Stimulated activated CD4-positive, alpha-beta T cell treated with anti-CD3 and anti-CD28 coated beads, Interleukin-2, amount 100 ng/mL, for 48 hours (primary cell): ENCODE results near the gene E2F8.

Experiments used
- DNase-seq, 2 donors: peaks; one replicate each; pipeline ENCODE4 v3.0.0-alpha.2; 2020

E2F8 gene

DNA sequence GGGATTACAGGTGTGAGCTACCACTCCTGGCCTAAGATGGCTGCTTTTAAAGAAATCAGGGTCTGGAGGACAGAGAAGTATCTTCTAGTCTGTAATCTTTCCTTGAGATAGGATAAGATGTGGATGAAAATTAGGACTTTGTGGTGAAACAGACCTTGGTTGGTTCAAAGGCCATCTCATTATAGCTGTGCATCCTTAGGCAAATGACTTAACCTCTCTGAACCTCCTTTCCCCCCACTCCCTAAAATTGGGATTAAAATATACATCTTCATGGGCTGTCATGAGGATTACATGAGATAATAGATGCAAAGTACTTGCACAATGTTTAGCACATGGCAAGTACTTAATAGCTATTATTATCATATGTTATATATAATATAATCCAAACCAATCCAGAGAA lies 10.8 kb upstream of the E2F8 start:
- no peak for DNase-seq

GRCh38 chr11:19246816-19247215 lies 6.1 kb upstream of the E2F8 start:
- DNase-seq: no peak

DNA sequence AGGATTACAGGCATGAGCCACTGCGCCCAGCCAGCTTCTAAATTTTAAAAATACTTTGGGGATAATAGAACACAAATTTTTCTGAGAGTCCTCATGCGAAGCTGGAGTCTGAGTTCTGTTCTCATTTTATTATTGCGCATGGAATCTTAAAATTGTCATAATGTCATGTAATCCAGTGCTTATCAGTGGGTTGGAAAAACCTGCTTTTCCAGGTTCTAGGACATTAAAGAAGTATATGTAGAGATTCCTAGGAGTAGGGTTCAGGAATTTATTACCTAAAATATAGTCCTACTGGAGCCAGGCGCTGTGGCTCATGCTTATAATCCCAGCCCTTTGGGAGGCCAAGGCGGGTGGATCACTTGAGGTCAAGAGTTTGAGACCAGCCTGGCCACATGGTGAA lies 4.6 kb upstream of the E2F8 start:
- DNase-seq: no peak

DNA sequence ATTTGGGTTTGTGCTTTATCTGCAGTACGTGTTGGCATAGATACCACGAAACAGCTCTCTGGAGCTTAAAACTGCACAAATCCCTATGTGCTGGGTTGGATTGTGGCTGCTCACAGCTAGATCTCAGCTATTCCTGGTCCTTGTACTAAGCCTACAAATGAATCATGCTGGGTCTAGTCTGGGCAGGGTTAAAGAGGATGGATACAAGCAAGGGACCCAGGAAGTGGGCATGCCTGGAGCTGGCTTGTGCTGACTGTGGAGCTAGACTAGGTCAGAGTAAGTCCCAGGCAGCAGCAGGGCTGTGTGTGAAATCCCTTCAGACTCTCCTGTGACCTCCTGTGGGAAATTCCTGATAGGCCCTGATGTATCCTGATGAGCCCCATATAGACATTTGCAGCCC lies 3.9 kb upstream of the E2F8 start:
- DNase-seq: no peak

DNA sequence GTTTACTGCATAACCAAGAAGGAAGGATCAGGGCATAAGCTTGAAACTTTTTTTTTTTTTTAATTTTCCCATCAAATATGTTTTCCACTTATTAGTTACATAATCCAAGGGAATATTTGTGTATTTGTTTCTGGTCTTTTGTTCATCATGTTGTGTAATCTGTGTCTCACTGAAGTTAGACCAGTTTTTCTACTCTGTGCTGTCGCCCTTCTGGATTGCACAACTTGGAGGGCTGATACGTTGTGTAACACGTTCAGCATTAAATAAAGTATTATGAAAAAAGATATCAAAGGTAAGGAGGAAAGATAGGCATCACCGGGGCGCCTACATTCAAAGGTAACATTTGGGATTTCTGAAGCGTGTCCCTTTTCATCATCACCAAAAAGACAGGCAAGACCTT lies 3.3 kb upstream of the E2F8 start:
- DNase-seq: no peak

GRCh38 chr11:19243613-19244012 lies 2.9 kb upstream of the E2F8 start:
- DNase-seq: no peak

DNA sequence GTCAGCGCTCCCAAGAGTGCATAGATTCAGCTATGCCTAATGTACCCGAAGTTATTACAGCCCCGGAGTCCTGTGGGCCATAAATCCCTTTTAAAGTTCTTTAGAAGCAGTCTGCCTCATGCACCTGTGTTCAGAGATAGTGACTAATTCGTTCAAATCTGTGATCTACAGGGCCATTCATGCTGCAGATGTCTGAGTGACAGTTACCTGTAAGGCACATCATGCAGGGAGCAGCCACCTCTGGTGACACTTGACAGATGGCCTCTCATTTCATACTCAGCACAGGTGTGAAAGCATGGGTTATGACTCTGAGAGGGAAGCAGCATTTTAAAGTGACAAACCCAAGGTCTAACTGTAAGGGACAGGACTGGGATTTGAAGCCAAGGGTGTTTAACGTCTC lies 2.4 kb upstream of the E2F8 start:
- no peak for DNase-seq

GRCh38 chr11:19242179-19242932 lies 1.6 kb upstream of the E2F8 start:
- no peak for DNase-seq

DNA sequence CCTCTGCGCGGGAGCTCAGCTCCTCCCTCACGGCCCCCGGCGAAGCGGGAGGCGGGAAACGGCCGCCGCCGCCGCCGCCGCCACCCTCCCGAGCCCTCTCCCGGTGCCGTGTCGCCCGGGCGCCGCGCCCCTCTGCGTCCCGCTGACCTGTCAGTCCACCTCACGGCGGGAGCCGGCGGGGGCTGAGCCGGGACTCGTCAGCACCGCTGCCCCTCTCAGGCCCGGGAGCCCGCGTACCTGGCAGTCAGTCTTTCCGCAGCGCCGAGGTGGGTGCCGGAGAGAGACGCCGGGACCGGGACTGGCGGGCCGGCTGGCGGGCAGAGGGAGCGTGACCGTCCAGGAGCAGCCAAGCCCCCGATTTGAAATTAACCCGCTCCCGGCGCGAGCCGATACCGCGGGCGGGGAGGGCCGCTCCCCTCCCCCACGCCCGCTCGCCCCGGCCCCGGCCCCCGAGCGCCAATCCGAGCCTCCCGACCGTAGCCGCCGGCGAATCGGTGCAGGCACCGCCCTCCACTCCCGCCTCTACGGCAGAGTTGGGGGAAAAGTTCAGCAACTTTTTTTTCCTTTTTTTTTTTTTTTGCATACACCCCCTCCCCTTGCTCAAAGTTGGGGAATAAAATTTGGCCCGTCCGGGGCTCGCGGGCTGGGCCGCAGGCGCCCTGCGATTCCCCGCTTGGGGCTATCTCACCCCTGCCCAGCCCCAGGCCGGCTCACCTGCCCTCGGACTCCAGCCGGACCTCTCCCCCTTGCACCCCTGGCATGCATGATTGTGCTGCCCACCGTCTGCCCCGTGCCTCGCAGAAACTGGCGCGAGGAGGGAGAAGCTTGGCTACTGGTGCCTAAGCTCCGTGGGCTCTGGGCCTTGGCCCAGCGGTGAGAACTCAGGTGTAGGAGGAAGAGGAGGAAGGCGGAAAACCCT lies 774 bp upstream of the E2F8 start:
- peak; percentile 47 to 48 for DNase-seq

DNA sequence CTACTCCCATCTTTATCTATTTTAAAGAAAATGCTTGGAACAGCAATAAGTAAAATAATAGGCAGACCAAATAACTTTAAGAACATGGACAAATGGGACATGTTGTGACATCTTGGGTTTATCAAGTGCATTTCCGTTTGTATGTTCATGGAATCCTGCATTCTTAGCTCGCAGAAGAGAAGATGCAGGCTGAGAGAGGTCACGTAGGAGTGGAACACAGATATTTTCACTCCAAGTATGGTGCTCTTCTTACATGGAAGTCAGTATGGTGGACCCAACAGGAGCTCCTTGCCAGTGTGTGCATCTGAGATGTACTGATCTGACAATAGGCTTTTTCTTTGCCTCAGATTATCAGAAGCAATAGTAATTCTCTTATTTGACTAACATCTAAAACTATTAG lies 1.7 kb downstream of the E2F8 start:
- no peak for DNase-seq

- DNase-seq: no peak
These were observed 2.9 kb downstream of the E2F8 start for GRCh38 chr11:19237813-19238212.

DNA sequence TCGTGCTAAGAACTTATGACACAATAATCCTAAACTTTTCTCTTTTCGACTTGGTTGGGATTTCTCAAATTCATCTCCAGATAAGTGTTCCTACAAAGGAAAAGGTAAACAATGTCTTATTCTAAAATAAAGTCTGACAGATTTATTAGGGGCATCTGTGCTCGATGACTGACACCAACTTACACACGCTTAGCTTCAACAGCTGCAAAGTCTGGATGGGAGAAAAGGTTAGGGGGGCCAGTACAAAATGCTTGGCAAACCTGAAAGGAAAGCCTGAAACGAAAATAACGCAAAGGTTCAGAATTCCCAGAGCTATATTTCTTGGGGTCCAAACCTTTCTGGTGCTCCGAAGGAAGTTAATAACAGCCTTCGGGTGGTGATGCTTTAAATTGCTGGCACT lies 3.4 kb downstream of the E2F8 start:
- no peak for DNase-seq

DNA sequence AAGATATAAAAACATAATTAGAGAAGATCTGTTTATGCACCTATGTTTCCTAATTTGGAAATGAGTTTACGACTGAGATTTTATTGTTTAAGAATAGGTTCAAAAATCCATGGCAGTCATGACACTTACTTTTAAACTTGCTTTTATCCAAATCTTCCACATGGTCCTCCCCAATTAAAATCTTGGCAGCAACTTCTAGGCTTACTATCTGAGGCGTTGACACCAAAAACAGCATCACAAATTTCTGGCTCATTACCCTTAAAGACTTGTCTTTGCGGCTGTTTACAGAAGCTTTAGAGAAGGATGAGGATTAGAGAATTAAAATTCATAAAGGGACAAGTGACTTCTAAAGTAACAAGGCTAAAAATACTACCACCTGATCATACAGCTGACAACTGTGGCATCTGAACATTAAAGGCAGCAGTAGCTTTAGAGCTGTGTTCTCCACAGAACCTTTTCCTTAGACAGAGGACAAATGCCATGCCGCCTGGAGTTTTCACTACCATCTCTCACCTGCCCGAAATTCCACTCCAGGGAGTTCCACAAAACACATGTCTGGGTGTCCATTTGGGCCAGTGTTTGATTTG lies 6.4 kb downstream of the E2F8 start:
- no peak for DNase-seq

- no peak for DNase-seq
These were observed 7.7 kb downstream of the E2F8 start for GRCh38 chr11:19232910-19233503.

GRCh38 chr11:19229671-19230070 lies 11.1 kb downstream of the E2F8 start:
- DNase-seq: no peak

GRCh38 chr11:19228968-19229367 lies 11.8 kb downstream of the E2F8 start:
- DNase-seq: no peak

GRCh38 chr11:19226378-19227195 lies 14.2 kb downstream of the E2F8 start:
- DNase-seq: no peak

DNA sequence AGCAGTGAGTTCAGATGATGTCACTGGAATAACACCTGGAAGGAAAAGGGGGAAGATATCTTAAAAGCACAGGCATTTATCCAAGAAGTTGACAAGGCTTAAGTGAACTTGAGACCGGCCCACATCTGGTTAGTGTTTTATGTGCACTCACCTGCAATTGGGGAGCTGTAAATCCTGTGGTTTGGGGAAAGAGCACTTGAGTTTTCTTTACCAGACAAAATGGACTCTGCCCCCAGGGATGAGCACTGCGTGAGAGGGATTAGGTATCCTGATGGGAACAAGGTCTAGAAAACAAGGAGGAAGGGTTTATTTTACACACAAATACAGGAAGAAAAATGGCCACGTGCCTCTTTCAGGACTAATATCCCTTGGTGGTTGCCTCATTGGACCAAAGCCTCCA lies 15.2 kb downstream of the E2F8 start:
- no peak for DNase-seq

- no peak for DNase-seq
These were observed 15.6 kb downstream of the E2F8 start for GRCh38 chr11:19225123-19225522.

DNA sequence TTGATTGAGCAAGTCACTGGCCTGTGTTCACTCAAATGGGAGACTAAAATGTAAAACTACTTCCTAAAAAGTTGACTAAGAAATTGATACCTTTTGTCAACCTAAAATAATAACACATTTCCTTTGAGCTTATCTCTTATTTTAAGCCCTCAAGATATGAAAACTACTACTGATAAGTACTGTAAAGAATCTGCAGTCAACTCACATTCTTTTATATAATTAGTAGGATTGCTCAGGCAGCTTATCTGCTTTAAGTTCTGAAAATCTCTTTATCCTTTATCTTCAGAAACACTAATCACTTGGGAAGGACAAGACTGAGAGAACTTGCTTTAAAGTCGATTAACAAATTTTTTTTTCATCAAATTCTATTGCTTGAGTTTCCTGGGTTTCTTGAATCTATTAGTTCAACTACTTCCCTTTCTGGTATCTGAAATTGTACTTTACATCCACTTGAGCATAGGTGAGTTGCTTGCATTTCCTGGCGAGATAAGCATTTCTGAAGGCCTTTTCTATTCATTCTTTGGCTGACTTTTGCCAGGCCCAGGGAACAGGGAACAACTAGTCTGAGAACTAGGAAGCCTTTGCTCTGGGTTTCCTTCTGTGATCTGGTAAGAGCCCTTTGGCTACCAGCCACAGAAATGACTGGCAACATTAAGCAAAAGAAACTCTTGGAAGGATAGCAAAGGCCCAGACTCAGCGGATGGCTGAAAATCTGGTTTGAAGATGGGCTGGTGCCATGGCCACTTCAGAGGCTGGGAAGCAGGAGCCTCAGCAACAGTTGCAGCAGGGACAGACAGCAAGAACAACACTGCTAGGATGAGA lies 19.6 kb downstream of the E2F8 start:
- no peak for DNase-seq

DNA sequence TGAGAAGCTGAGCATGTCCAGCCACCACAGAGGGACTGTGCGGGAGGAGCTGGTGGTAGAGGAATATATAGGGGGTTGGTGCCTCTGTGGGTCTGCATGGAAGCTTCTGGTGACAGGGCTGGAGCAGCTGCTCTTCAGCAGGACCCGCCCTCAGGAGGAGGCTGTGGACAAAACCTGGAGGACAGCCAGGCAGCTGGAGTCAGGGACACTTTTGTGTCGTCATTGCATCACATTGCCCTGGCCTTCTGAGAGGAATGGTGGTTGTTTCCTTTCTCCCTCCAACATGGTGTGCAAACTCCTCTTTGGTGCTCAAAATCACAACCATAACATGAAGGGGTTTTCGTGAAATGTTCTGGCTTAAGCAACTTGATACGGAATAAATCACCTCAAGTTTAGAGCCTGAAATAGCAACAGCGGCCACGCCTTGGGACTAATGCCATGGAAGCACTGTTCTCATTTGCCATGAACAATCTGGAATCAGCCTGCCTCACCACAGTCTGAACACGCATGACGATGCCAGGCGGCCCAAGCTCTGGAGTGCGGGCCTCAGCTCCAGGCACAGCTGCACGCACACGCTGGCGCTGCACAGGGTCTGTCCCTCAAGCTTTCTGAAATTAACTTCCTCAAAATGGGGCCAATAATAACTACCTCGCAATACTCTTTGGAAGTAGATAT lies 21.8 kb downstream of the E2F8 start:
- DNase-seq: no peak
